GM12891 (cell line): Measurements from ENCODE around the gene FBXL7.

Experiments
- POLR2A ChIP-seq: IDR thresholded peaks from 2 replicates; pipeline ENCODE4 v1.6.1; 2011; ENCODE audit warnings: low read depth, low read length, control low read depth
- POLR2AphosphoS5 ChIP-seq: IDR thresholded peaks from 2 replicates; pipeline ENCODE4 v1.6.1; 2011; ENCODE audit warnings: low read depth, low read length, control low read depth
- SPI1 ChIP-seq: IDR thresholded peaks from 2 replicates; pipeline ENCODE4 v1.6.1; 2011; ENCODE audit warnings: low read depth, low read length, control low read depth
- TAF1 ChIP-seq: IDR thresholded peaks from 2 replicates; pipeline ENCODE4 v1.6.1; 2011; ENCODE audit warnings: low read depth, low read length, control low read depth

DNA sequence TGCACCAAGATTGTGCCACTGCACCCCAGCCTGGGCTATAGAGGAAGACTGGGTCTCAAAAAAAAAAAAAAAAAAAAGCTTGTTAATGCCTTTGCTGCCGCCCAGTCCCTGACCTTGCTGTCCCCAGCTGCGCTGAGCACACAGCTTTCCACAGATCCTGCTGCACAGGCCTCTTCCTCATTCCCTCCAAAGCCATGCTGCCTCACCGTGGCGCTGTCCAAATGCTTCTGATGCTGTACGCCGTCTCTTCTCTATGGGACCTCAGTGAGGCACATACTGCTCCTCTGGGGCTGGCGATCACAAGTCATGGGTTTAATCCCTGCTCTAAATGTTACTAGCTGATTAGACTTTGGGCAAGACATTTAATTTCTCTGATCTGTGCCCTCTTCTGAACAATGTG, 234.1 kb downstream of the FBXL7 start:
- TF ChIP-seq POLR2A: no peak
- TF ChIP-seq POLR2AphosphoS5: no peak
- TF ChIP-seq SPI1: no peak
- TF ChIP-seq TAF1: no peak
